Activated naive CD4-positive, alpha-beta T cell (primary cell): ENCODE results near the gene CLEC16A.
"Not testable (repeated sequence)": the region's sequence is repeated elsewhere in the genome, so short reads cannot be mapped to it uniquely, and the experiment has no call there.

Source experiments
- DNase-seq, 4 experiments: peaks; one replicate each; lab custom pipeline; 2025; lab: John Stamatoyannopoulos, UW

Gene CLEC16A

GRCh38 chr16:10923650-10924214 is 20.6 kb upstream of the CLEC16A start:
- no peak for DNase-seq

- not testable (repeated sequence) for DNase-seq
Measured at GRCh38 chr16:10925285-10925684, 19.1 kb upstream of the CLEC16A start.

- no peak for DNase-seq
Measured at GRCh38 chr16:10926094-10926493, 18.3 kb upstream of the CLEC16A start.

GRCh38 chr16:10926867-10927266 is 17.5 kb upstream of the CLEC16A start:
- no peak for DNase-seq

GRCh38 chr16:10927497-10928112 is 16.8 kb upstream of the CLEC16A start:
- DNase-seq: no peak

GRCh38 chr16:10929097-10929496 is 15.3 kb upstream of the CLEC16A start:
- not testable (repeated sequence) for DNase-seq

- DNase-seq: no peak
Measured at GRCh38 chr16:10929853-10930754, 14.3 kb upstream of the CLEC16A start.

GRCh38 chr16:10930755-10931093 is 13.6 kb upstream of the CLEC16A start:
- DNase-seq: no peak

- no peak for DNase-seq
Measured at GRCh38 chr16:10931134-10931533, 13.2 kb upstream of the CLEC16A start.

- no peak for DNase-seq
Measured at GRCh38 chr16:10931977-10932632, 12.3 kb upstream of the CLEC16A start.

- no peak for DNase-seq
Measured at GRCh38 chr16:10932959-10933710, 11.2 kb upstream of the CLEC16A start.

GRCh38 chr16:10933865-10934264 is 10.5 kb upstream of the CLEC16A start:
- DNase-seq: no peak

- DNase-seq: no peak
Measured at GRCh38 chr16:10934325-10935107, 9.8 kb upstream of the CLEC16A start.

GRCh38 chr16:10935226-10935915 is 9.0 kb upstream of the CLEC16A start:
- DNase-seq: no peak

- DNase-seq: no peak
Measured at GRCh38 chr16:10936272-10936984, 7.9 kb upstream of the CLEC16A start.

GRCh38 chr16:10937068-10937859 is 7.1 kb upstream of the CLEC16A start:
- DNase-seq: no peak

- no peak for DNase-seq
Measured at GRCh38 chr16:10938321-10938720, 6.0 kb upstream of the CLEC16A start.

- DNase-seq: no peak
Measured at GRCh38 chr16:10938796-10939648, 5.3 kb upstream of the CLEC16A start.
